Measurements from ENCODE around the gene ZNF217. TPM values are rescaled to one million over a fixed set of nuclear protein-coding genes. Genes with fewer than 3 reads are reported as not detected.

ZNF217 gene
- total and polyA plus RNA-seq, 8 donors: 6.3 to 40.2 (median 25.9) TPM

DNA sequence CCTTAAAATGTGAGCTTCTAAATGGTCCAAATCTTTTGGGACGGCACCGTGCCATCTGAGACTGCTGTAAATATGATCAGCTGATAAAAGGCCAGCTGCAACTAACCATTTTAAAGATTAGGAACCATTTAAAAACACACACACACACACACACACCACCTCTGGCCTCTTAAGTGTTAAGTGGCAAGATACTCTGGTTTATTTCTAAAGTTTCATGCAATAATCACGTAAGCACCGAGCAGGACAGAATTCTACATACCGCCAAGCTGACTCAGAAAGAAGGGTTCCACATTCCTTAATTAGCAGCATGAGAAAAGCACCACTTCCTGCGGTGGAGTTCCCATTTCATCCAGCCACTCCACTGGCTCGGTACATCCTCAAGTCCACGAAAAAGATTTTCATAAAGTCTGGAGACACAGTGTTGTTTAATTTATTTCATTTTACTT is 17.8 kb upstream of the ZNF217 start:
- Histone ChIP-seq H3K4me3 (no peak overlapping the region), H3K27me3 (no peaks in the 10 kb centered on the region), H3K36me3 (no peaks in the 10 kb centered on the region), H3K4me1 (peaks cover 4 to 44% (median 18%) of the 10 kb centered on the region in 4 donors), H3K27ac (peak overlapping the region in 3 of 5 donors; percentile 50 to 59 (median 58)), H3K9me3 (no peaks in the 10 kb centered on the region)
- TF ChIP-seq POLR2A (IDR thresholded peaks at IDR 0.05) (no peak), POLR2AphosphoS5 (IDR thresholded peaks at IDR 0.05) (peak in 2 of 3 donors; percentile 49 to 73)
- WGBS, 5 donors: 30 to 43% (median 36%) methylated on average over 8 of the region's 8 CpGs
- intact Hi-C loops (cut with DNase I; ENCODE audit: low total_unique reads): no loop called here
- peak; percentile 25 to 67 for DNase-seq

DNA sequence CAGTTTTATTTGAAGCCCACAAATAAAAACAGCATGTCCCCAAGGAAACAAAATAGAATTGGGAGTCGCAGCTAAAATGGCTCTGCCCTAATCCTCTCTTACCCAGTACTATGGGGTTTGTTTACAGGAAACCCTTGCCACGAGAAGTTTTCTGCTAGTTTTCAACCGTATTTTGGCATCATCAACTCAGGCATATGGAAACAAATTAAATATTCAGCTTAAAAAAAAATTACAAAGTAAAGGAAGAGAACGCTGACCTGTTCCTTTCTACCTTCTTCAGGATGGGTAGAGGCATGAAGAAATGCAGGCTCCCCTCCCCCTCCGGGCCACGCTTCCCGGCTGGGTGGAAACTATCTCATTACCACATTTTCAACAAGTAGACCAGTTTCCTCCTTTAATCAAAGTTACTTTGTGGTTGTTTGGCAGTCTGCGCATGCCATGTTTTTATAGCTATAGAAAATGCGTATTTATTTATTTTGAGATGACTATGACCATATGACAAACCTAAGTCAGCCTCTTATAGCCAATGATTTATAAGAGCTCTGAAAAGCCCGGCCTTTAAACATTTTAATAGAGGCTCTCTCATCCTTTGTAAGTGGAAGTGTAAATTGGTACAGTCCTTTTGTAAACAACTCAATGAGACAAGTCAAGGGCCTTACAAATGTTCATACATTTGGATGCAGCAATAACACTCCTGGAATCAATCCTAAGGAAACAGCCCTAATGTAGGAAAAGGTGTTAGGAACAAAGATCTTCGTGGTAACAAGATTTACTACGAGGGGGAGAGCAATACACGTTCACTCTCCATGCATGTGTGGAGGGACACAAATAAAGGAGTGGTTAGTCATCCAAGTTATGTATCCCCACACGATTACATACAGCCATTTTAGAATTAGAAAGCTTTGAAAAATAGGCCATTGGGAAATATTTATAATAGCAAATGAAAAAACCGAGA is 16.1 kb upstream of the ZNF217 start:
- H3K36me3 ChIP-seq: no peaks in the 10 kb centered on the region
- H3K27me3 ChIP-seq: no peaks in the 10 kb centered on the region
- no peak overlapping the region for H3K4me3 ChIP-seq
- TF ChIP-seq EP300 (IDR thresholded peaks at IDR 0.05): no peak
- TF ChIP-seq POLR2AphosphoS5 (IDR thresholded peaks at IDR 0.05): peak in 1 of 3 donors; percentile 4
- no peak for TF ChIP-seq POLR2A (IDR thresholded peaks at IDR 0.05)
- TF ChIP-seq, protein P1, sequence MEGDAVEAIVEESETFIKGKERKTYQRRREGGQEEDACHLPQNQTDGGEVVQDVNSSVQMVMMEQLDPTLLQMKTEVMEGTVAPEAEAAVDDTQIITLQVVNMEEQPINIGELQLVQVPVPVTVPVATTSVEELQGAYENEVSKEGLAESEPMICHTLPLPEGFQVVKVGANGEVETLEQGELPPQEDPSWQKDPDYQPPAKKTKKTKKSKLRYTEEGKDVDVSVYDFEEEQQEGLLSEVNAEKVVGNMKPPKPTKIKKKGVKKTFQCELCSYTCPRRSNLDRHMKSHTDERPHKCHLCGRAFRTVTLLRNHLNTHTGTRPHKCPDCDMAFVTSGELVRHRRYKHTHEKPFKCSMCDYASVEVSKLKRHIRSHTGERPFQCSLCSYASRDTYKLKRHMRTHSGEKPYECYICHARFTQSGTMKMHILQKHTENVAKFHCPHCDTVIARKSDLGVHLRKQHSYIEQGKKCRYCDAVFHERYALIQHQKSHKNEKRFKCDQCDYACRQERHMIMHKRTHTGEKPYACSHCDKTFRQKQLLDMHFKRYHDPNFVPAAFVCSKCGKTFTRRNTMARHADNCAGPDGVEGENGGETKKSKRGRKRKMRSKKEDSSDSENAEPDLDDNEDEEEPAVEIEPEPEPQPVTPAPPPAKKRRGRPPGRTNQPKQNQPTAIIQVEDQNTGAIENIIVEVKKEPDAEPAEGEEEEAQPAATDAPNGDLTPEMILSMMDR (IDR thresholded peaks at IDR 0.05): no peak
- H3K4me1 ChIP-seq: peaks cover 4 to 53% (median 22%) of the 10 kb centered on the region in 4 donors
- WGBS, 5 donors: 38 to 47% (median 44%) methylated on average over 15 of the region's 15 CpGs
- DNase-seq: peak; percentile 45 to 72
- no peaks in the 10 kb centered on the region for H3K9me3 ChIP-seq
- H3K27ac ChIP-seq: peak overlapping the region; percentile 30 to 78 (median 70)
- intact Hi-C loops (cut with DNase I; ENCODE audit: low total_unique reads): no loop called here

DNA sequence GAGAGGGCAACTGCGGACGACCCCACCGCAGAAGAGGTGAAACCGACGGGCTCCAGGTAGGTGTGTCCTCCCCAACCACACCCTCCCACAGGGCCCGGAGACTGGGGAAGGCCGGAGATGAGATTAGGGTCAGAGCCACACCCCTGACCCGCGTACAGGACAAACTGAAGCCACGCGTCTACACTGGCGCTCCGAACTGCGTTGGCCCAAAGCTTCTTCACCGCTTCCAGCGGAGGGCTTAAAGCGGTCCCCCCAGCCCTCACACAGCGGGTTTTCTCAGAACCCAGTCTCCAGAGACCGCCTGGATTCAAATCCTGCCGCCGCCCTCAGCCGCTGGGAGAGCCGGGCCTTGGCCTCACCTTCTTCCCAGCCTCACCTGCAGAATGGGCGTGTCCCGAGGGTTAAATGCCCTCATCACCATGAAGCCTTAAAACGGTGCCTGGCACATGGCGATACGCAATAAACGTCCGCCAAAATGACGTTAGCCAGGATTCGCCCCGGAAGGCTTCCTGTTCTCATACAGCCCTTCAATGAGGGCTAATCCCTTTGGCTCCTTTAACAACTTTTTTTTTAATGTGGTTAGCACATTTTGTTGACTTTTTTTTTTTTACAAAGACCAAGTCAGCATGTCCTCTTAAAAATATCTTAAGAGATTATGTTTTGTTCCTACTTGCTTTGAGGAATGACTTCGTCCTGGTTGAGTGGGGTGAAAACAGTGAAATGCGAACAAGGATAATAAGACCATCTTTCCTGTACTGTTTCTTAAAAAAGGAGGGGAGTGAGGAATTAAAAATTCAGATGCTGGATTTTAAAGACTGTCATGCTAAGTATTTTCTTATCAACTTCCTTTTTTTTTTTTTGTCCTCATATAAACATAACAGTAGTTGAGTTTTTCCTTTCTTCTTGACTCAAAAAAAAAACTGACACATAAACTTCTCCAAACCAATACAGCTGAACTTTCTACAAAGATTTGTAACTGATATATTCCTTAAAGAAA is 15.1 kb upstream of the ZNF217 start:
- Histone ChIP-seq H3K4me3 (no peak overlapping the region), H3K27me3 (no peaks in the 10 kb centered on the region), H3K4me1 (peaks cover 4 to 53% (median 22%) of the 10 kb centered on the region in 4 donors), H3K9me3 (no peaks in the 10 kb centered on the region), H3K27ac (peak overlapping the region in 4 of 5 donors; percentile 30 to 78 (median 72)), H3K36me3 (no peaks in the 10 kb centered on the region)
- intact Hi-C loops (cut with DNase I; ENCODE audit: low total_unique reads): no loop called here
- DNase-seq: peak; percentile 29 to 77
- 64 to 73% (median 67%) methylated on average over 32 to 35 of the region's 35 CpGs for WGBS, 5 donors
- TF ChIP-seq, protein P1 (IDR thresholded peaks at IDR 0.05): no peak

DNA sequence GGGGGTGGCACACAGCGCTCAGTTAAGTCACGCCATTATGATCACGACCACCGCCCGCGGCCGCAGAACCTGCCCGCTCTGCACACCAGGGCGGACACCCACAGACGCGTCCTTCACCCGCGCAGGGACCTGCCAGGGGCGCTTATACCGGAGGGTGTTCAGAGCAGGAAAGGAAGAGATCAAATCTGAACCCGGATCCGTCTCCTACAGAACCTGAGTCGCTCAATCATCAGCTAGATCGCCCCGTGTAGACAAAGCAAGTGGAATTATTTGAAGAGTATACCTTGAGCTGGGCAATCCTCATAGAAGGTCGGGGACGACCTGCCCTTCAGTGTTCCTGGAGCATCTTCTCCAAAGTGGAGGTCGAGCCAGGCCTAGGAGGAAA is 14.4 kb upstream of the ZNF217 start:
- Histone ChIP-seq H3K4me3 (no peak overlapping the region), H3K36me3 (no peaks in the 10 kb centered on the region), H3K27ac (peak overlapping the region in 3 of 5 donors; percentile 70 to 78 (median 75)), H3K9me3 (no peaks in the 10 kb centered on the region), H3K4me1 (peaks cover 4 to 53% (median 22%) of the 10 kb centered on the region in 4 donors), H3K27me3 (no peaks in the 10 kb centered on the region)
- DNase-seq: peak in 1 of 2 donors; percentile 22
- TF ChIP-seq, protein P1 (IDR thresholded peaks at IDR 0.05): no peak
- no peak for TF ChIP-seq POLR2AphosphoS5 (IDR thresholded peaks at IDR 0.05)
- no peak for TF ChIP-seq EP300 (IDR thresholded peaks at IDR 0.05)
- no peak for TF ChIP-seq POLR2A (IDR thresholded peaks at IDR 0.05)
- WGBS, 5 donors: 94 to 97% (median 96%) methylated on average over 23 of the region's 23 CpGs
- intact Hi-C loops (cut with DNase I; ENCODE audit: low total_unique reads): no loop called here
